HepG2 (cell line): Measurements from ENCODE around the gene MYO9A. TPM values are rescaled to one million over a fixed set of nuclear protein-coding genes. Genes with fewer than 3 reads are reported as not detected.

Experiments
- ATAC-seq: fragments of 200-7000 bp; cut with Tn5 transposase; 3 replicates; pipeline ENCODE4 v1.9.1; 2020; ENCODE audit warnings: mild to moderate bottlenecking, moderate library complexity
- BruUV-seq: library from RNA; stranded (reverse); fragments of 400-500 nt; replicated peaks from 2 replicates; lab custom pipeline; 2021; lab: Mats Ljungman, UMichigan
- CTCF ChIA-PET: fragments of 300-600 bp; formaldehyde crosslinking; extraction: SDS; loops from one replicate; lab custom pipeline; 2021; ENCODE audit warnings: low total read pairs, inconsistent platforms, low intra/inter-chr PET ratio; lab: Yijun Ruan, JAX
- POLR2A ChIA-PET: fragments of 350-600 bp; sonication (Branson Sonifier 250); formaldehyde crosslinking; loops from one replicate; lab custom pipeline; 2020; ENCODE audit warnings: antibody characterized with exemption, inconsistent platforms; lab: Yijun Ruan, JAX
- DNase-seq: peaks from one replicate; pipeline ENCODE4 v3.0.0-alpha.2; 2015; ENCODE audit warnings: low spot score
- FAIRE-seq: peaks from 3 replicates; lab custom pipeline; 2011; peaks lifted over from hg19 to GRCh38; lab: Jason Lieb, UNC
- H2AFZ ChIP-seq: one replicate; pipeline ENCODE4 v1.6.1; 2011; ENCODE audit warnings: low read length, inconsistent platforms
- H3K27ac ChIP-seq: fragments of 300-600 bp; 3 replicates; pipeline ENCODE4 v1.8.0; 2011; ENCODE audit warnings: mixed run types, mild to moderate bottlenecking, mixed read lengths, low read length, inconsistent platforms; ENCODE audit not compliant: insufficient read depth; ENCODE audit errors: extremely low read length
- H3K27me3 ChIP-seq, 2 experiments: fragments of 200-600 bp in 1 of 2; 2 replicates in 1 of 2; 3 replicates in 1 of 2; pipeline versions ENCODE4 v1.6.0 to v1.8.0; 2011; ENCODE audit warnings: low read length in 2 of 2, mild to moderate bottlenecking in 2 of 2, moderate library complexity in 2 of 2, inconsistent platforms in 1 of 2; ENCODE audit not compliant: insufficient read depth in 2 of 2, control insufficient read depth in 1 of 2
- H3K36me3 ChIP-seq, 2 experiments: fragments of 200-600 bp in 1 of 2; replicated peaks in 1 of 2; 2 replicates in 1 of 2; 3 replicates in 1 of 2; pipeline versions ENCODE4 v1.5.1 to v1.8.0; 2011; ENCODE audit warnings: low read length in 2 of 2, inconsistent platforms in 1 of 2; ENCODE audit not compliant: insufficient read depth in 2 of 2, control insufficient read depth in 1 of 2
- H3K4me1 ChIP-seq: 2 replicates; pipeline ENCODE4 v1.5.1; 2012; ENCODE audit warnings: low read length, inconsistent platforms; ENCODE audit not compliant: insufficient read depth
- H3K4me2 ChIP-seq: 2 replicates; pipeline ENCODE4 v1.6.0; 2011; ENCODE audit warnings: low read depth, low read length, inconsistent platforms
- H3K4me3 ChIP-seq, 3 experiments: fragments of 200-600 bp in 1 of 3; sonication (generic), shearing (Covaris generic) in 1 of 3; replicated peaks in 1 of 3; 2 replicates each; pipeline ENCODE4 v1.5.1; 2011 to 2016; ENCODE audit warnings: low read length in 3 of 3, inconsistent platforms in 2 of 3, low read depth in 2 of 3, mild to moderate bottlenecking in 2 of 3, control low read depth in 1 of 3, mixed read lengths in 1 of 3; ENCODE audit not compliant: insufficient read depth in 1 of 3
- H3K79me2 ChIP-seq: one replicate; pipeline ENCODE4 v1.6.1; 2011; ENCODE audit warnings: low read length, inconsistent platforms; ENCODE audit not compliant: insufficient read depth
- H3K9ac ChIP-seq: 2 replicates; pipeline ENCODE4 v1.6.0; 2011; ENCODE audit warnings: mild to moderate bottlenecking, low read depth, low read length, inconsistent platforms; ENCODE audit not compliant: insufficient read depth
- H3K9me3 ChIP-seq: 2 replicates; pipeline ENCODE4 v1.5.1; 2012; ENCODE audit warnings: mild to moderate bottlenecking, low read length
- H4K20me1 ChIP-seq: 2 replicates; pipeline ENCODE4 v1.6.0; 2011; ENCODE audit warnings: inconsistent platforms, mild to moderate bottlenecking, low read length, moderate library complexity; ENCODE audit not compliant: insufficient read depth
- GLI4 ChIP-seq: sonication (generic); formaldehyde crosslinking; IDR thresholded peaks from 2 replicates; pipeline ENCODE4 v1.5.1; 2020; ENCODE audit warnings: missing genetic modification reagents, mild to moderate bottlenecking, moderate library complexity, borderline replicate concordance
- HNRNPUL1 ChIP-seq: fragments of 200-400 bp; formaldehyde crosslinking; IDR thresholded peaks from 2 replicates; pipeline ENCODE4 v1.6.1; 2017; ENCODE audit warnings: low read depth, mild to moderate bottlenecking, low read length, moderate library complexity
- MTF2 ChIP-seq: sonication (generic); formaldehyde crosslinking; IDR thresholded peaks from 2 replicates; pipeline ENCODE4 v1.5.0; 2020; ENCODE audit warnings: missing genetic modification reagents, borderline replicate concordance
- ZMAT3 ChIP-seq: sonication (generic); formaldehyde crosslinking; conservative IDR thresholded peaks from 2 replicates; pipeline ENCODE4 v1.7.0; 2021; ENCODE audit warnings: missing genetic modification reagents
- ZNF24 ChIP-seq: fragments of 450-650 bp; IDR thresholded peaks from 2 replicates; pipeline ENCODE4 v1.6.1; 2017; ENCODE audit warnings: antibody characterized with exemption, mild to moderate bottlenecking
- ZNF556 ChIP-seq: sonication (generic); formaldehyde crosslinking; IDR thresholded peaks from 2 replicates; pipeline ENCODE4 v1.4.0; 2020; ENCODE audit warnings: mild to moderate bottlenecking, missing genetic modification reagents, borderline replicate concordance
- WGBS: methylation state at CpG from one replicate; pipeline ENCODE4 v1.1.6; 2017; ENCODE audit warnings: low lambda C conversion rate; 5-methylcytosine and 5-hydroxymethylcytosine counted together
- in situ Hi-C: cut with HindIII; loops from 2 replicates; pipeline ENCODE4 v1.10.0; 2017; ENCODE audit warnings: low pct_unique_long_range_greater_than_20kb; ENCODE audit not compliant: extremely low pct_ligation_motif_present
- intact Hi-C: fragments of 100-400 bp; cut with micrococcal nuclease; formaldehyde crosslinking; loops from one replicate; pipeline ENCODE4 v1.10.0; 2022; ENCODE audit not compliant: unreplicated experiment
- polyA plus RNA-seq, 8 experiments: library from polyadenylated mRNA; depleted of rRNA in 3 of 8; stranded (reverse) in 7 of 8; unstranded in 1 of 8; fragments of >200 nt; fragmentation: Illumina TruSeq in 4 of 8; extraction: Trizol in 4 of 8; gene quantifications; 2 replicates each; pipeline versions ENCODE4 v1.2.1 to v1.2.3, GENCODE V29; 2011 to 2016; ENCODE audit warnings: low read depth in 4 of 8, missing spikeins in 1 of 8, mixed read lengths in 1 of 8; ENCODE audit not compliant: insufficient read depth in 1 of 8
- total RNA-seq, 5 experiments: library from RNA; depleted of rRNA; stranded (reverse); fragments of >200 nt; fragmentation: Illumina TruSeq; extraction: Trizol; gene quantifications; 2 replicates each; pipeline ENCODE4 v1.2.3, GENCODE V29; 2016; ENCODE audit warnings: low read depth in 1 of 5
- TF ChIP-seq, protein P1 (sequence below): sonication (generic); formaldehyde crosslinking; IDR thresholded peaks from 2 replicates; pipeline ENCODE4 v1.5.1; 2020; ENCODE audit warnings: mild to moderate bottlenecking, missing genetic modification reagents, borderline replicate concordance
- TF ChIP-seq, protein P2 (sequence below): sonication (generic); formaldehyde crosslinking; IDR thresholded peaks from 2 replicates; pipeline ENCODE4 v1.4.0; 2020; ENCODE audit warnings: missing genetic modification reagents
- TF ChIP-seq, protein P3 (sequence below): sonication (generic); formaldehyde crosslinking; IDR thresholded peaks from 2 replicates; pipeline ENCODE4 v1.8.0; 2022; ENCODE audit warnings: missing genetic modification reagents, mild to moderate bottlenecking, borderline replicate concordance
- TF ChIP-seq, protein P4 (sequence below): sonication (generic); formaldehyde crosslinking; IDR thresholded peaks from 2 replicates; pipeline ENCODE4 v1.9.0; 2021; ENCODE audit warnings: mild to moderate bottlenecking, missing genetic modification reagents

Gene MYO9A
- total and polyA plus RNA-seq, 2 of the 13 experiments (the other 11 are each of a cell fraction or from before 2014, with no cell fraction given): 4.8 to 15.3 TPM

DNA sequence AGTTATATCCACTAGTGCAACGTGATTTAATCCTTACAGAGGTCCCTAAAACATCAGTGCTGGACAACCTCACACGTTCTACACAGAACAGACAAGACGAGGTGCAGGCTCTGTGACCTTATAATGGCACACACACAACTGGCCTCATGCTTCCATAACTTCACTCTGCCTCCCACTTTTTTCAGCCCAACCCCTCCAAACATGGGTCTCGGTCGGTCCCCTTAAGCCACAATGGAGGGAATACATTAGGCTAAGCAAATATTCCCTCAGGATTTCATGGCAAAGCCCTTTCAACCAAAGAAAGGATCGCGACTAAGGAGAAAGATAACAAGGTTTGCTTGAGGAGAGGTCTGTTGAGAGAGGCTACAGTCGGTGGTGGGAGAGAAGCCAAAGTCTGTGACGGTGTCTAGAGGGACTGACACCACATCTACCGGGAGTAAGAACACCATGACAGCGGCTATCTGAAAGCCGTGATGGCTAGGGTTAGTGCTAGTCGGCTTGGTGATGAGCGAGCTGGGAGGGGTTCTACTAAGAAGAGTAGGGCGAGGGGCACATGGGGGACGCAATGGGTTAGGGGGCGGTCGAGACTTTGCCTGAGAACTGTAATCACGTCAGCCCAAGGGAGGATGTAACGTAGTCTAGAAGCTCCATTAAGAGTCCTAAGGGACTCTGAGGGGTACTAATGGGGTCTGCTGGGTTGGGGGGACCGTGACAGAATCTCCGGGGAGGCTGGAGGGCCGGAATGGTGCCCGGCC, 1.0 kb downstream of the MYO9A start:
- Histone ChIP-seq H3K9ac (peak overlapping the region; percentile 70), H3K4me3 (peak overlapping the region; percentile 74 to 95 (median 93)), H3K9me3 (no peaks in the 10 kb centered on the region), H4K20me1 (peaks cover 3% of the 10 kb centered on the region; the same call in 1 of the 2 replicates), H2AFZ (peak overlapping the region; percentile 81), H3K36me3 (no peaks in the 10 kb centered on the region), H3K27me3 (no peaks in the 10 kb centered on the region), H3K4me1 (peaks cover 26% of the 10 kb centered on the region), H3K79me2 (peaks cover 13% of the 10 kb centered on the region), H3K27ac (peak overlapping the region; percentile 73), H3K4me2 (peak overlapping the region; percentile 96)
- no TSS peak for BruUV-seq
- FAIRE-seq (no peak), ATAC-seq (peak; percentile 40), DNase-seq (no peak)
- in situ Hi-C loops: no loop called here
- intact Hi-C loops: no loop called here
- POLR2A ChIA-PET: interaction anchor here (0.5 to 1.5 kb wide), 2 partner anchors 12 to 14 kb away, joined by 3 read pairs; no protein-coding TSS in a partner anchor
- CTCF ChIA-PET: no interaction called here
- 3% methylated on average over 20 of the region's 24 CpGs for WGBS
- TF ChIP-seq HNRNPUL1 (no peak), ZNF556 (no peak), MTF2 (peak; percentile 54; the same call in 1 of the 2 replicates), ZNF24 (no peak), ZMAT3 (0 out of 2 replicates have a peak, but pooled peaks have one; percentile 23), GLI4 (CRISPR knock-in tag) (0 out of 2 replicates have a peak, but pooled peaks have one; percentile 16)
- TF ChIP-seq, protein P1, sequence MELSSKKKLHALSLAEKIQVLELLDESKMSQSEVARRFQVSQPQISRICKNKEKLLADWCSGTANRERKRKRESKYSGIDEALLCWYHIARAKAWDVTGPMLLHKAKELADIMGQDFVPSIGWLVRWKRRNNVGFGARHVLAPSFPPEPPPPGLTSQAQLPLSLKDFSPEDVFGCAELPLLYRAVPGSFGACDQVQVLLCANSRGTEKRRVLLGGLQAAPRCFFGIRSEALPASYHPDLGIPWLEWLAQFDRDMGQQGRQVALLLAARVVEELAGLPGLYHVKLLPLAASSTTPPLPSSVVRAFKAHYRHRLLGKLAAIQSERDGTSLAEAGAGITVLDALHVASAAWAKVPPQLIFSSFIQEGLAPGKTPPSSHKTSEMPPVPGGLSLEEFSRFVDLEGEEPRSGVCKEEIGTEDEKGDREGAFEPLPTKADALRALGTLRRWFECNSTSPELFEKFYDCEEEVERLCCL: 0 out of 2 replicates have a peak, but pooled peaks have one; percentile 65
- TF ChIP-seq, protein P2, sequence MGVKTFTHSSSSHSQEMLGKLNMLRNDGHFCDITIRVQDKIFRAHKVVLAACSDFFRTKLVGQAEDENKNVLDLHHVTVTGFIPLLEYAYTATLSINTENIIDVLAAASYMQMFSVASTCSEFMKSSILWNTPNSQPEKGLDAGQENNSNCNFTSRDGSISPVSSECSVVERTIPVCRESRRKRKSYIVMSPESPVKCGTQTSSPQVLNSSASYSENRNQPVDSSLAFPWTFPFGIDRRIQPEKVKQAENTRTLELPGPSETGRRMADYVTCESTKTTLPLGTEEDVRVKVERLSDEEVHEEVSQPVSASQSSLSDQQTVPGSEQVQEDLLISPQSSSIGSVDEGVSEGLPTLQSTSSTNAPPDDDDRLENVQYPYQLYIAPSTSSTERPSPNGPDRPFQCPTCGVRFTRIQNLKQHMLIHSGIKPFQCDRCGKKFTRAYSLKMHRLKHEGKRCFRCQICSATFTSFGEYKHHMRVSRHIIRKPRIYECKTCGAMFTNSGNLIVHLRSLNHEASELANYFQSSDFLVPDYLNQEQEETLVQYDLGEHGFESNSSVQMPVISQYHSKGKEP (CRISPR knock-in tag): no peak
- TF ChIP-seq, protein P3, sequence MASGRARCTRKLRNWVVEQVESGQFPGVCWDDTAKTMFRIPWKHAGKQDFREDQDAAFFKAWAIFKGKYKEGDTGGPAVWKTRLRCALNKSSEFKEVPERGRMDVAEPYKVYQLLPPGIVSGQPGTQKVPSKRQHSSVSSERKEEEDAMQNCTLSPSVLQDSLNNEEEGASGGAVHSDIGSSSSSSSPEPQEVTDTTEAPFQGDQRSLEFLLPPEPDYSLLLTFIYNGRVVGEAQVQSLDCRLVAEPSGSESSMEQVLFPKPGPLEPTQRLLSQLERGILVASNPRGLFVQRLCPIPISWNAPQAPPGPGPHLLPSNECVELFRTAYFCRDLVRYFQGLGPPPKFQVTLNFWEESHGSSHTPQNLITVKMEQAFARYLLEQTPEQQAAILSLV: no peak
- TF ChIP-seq, protein P4, sequence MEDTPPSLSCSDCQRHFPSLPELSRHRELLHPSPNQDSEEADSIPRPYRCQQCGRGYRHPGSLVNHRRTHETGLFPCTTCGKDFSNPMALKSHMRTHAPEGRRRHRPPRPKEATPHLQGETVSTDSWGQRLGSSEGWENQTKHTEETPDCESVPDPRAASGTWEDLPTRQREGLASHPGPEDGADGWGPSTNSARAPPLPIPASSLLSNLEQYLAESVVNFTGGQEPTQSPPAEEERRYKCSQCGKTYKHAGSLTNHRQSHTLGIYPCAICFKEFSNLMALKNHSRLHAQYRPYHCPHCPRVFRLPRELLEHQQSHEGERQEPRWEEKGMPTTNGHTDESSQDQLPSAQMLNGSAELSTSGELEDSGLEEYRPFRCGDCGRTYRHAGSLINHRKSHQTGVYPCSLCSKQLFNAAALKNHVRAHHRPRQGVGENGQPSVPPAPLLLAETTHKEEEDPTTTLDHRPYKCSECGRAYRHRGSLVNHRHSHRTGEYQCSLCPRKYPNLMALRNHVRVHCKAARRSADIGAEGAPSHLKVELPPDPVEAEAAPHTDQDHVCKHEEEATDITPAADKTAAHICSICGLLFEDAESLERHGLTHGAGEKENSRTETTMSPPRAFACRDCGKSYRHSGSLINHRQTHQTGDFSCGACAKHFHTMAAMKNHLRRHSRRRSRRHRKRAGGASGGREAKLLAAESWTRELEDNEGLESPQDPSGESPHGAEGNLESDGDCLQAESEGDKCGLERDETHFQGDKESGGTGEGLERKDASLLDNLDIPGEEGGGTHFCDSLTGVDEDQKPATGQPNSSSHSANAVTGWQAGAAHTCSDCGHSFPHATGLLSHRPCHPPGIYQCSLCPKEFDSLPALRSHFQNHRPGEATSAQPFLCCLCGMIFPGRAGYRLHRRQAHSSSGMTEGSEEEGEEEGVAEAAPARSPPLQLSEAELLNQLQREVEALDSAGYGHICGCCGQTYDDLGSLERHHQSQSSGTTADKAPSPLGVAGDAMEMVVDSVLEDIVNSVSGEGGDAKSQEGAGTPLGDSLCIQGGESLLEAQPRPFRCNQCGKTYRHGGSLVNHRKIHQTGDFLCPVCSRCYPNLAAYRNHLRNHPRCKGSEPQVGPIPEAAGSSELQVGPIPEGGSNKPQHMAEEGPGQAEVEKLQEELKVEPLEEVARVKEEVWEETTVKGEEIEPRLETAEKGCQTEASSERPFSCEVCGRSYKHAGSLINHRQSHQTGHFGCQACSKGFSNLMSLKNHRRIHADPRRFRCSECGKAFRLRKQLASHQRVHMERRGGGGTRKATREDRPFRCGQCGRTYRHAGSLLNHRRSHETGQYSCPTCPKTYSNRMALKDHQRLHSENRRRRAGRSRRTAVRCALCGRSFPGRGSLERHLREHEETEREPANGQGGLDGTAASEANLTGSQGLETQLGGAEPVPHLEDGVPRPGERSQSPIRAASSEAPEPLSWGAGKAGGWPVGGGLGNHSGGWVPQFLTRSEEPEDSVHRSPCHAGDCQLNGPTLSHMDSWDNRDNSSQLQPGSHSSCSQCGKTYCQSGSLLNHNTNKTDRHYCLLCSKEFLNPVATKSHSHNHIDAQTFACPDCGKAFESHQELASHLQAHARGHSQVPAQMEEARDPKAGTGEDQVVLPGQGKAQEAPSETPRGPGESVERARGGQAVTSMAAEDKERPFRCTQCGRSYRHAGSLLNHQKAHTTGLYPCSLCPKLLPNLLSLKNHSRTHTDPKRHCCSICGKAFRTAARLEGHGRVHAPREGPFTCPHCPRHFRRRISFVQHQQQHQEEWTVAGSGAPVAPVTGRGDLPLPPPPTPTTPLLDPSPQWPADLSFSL (CRISPR knock-in tag): no peak
